Activated CD4-positive, alpha-beta T cell treated with anti-CD3 and anti-CD28 coated beads, Interleukin-2, amount 10 ng/mL, durations not matched to agents 24 days and 14 days (primary cell): ENCODE data around the gene PACS2. TPM values are rescaled to one million over a fixed set of nuclear protein-coding genes. Genes with fewer than 3 reads are reported as not detected.
A peak's percentile ranks its signal among the peaks of the same experiment; 100 is the strongest.

Experiments
- DNase-seq: peaks from one replicate; pipeline ENCODE4 v3.0.0; 2022
- H3K27ac Mint-ChIP-seq: one replicate; pipeline ENCODE4 v1.8.0; 2022; ENCODE audit warnings: mild to moderate bottlenecking, mixed read lengths
- H3K27me3 Mint-ChIP-seq: one replicate; pipeline ENCODE4 v1.8.0; 2022; ENCODE audit warnings: mixed read lengths
- H3K36me3 Mint-ChIP-seq: one replicate; pipeline ENCODE4 v1.8.0; 2022; ENCODE audit warnings: low read depth, mild to moderate bottlenecking, mixed read lengths
- H3K4me1 Mint-ChIP-seq: one replicate; pipeline ENCODE4 v1.8.0; 2021; ENCODE audit warnings: mixed read lengths
- H3K4me3 Mint-ChIP-seq: one replicate; pipeline ENCODE4 v1.8.0; 2022; ENCODE audit warnings: mild to moderate bottlenecking, moderate library complexity, mixed read lengths
- H3K9me3 Mint-ChIP-seq: one replicate; pipeline ENCODE4 v1.8.0; 2021; ENCODE audit warnings: mixed read lengths
- intact Hi-C: fragments of 100-400 bp; cut with micrococcal nuclease; formaldehyde crosslinking; loops from one replicate; pipeline ENCODE4 v1.15.1; 2023
- total RNA-seq: library from RNA; stranded (reverse); gene quantifications from 2 replicates; pipeline ENCODE4 v1.2.3, GENCODE V29; 2022

The PACS2 gene
- total RNA-seq, 1 donor from 2014 or later = 33.9 TPM

DNA sequence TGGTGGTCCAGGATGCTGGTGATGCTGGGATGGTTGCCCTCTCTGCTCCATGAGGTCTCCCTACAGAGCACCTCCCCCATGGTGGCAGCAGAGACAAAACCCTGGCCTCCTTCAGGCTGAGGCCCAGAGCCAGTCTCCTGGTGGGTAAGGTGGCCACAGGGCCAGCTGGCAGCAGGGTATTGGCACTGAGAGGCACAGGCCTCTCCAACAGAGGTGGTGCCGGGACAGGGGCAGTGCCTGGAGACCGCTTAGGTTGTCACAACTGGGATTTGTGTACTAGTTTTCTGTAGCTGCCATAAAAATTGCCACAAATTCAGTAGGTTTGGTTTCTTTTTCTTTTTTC, 99.0 kb downstream of the PACS2 start:
- intact Hi-C loops = no loop called here
- peaks cover 29% of the 10 kb centered on the region for H3K27me3 Mint-ChIP-seq

GRCh38 chr14:105414456-105415371, 100.2 kb downstream of the PACS2 start:
- Mint-ChIP-seq H3K27me3 (peaks cover 22% of the 10 kb centered on the region), H3K36me3 (peaks cover 3% of the 10 kb centered on the region), H3K4me3 (peak overlapping the region; percentile 68), H3K27ac (peak overlapping the region; percentile 48), H3K4me1 (peaks cover 10% of the 10 kb centered on the region), H3K9me3 (no peaks in the 10 kb centered on the region)
- intact Hi-C loops = loop anchor here (1.0 to 5.0 kb wide), 4 partner anchors 10 to 427 kb away; partner anchors contain the start of genes CLBA1 and TEX22
- peak; percentile 91 for DNase-seq

More for the DNA sequence above, 99.0 kb downstream of the PACS2 start:
- Mint-ChIP-seq H3K4me3 (no peak overlapping the region), H3K36me3 (peaks cover 3% of the 10 kb centered on the region), H3K27ac (no peak overlapping the region), H3K9me3 (no peaks in the 10 kb centered on the region), H3K4me1 (peaks cover 6% of the 10 kb centered on the region)
- no peak for DNase-seq

- DNase-seq = no peak
- H3K4me1 Mint-ChIP-seq = peaks cover 11% of the 10 kb centered on the region
- H3K36me3 Mint-ChIP-seq = peaks cover under 1% of the 10 kb centered on the region
- intact Hi-C loops = loop anchor here (1.0 to 5.0 kb wide), 4 partner anchors 11 to 428 kb away; partner anchors contain the start of genes CLBA1 and TEX22
- no peak overlapping the region for H3K27ac Mint-ChIP-seq
- H3K27me3 Mint-ChIP-seq = peaks cover 12% of the 10 kb centered on the region
- no peaks in the 10 kb centered on the region for H3K9me3 Mint-ChIP-seq
- peak overlapping the region; percentile 68 for H3K4me3 Mint-ChIP-seq
These were observed 101.2 kb downstream of the PACS2 start for GRCh38 chr14:105415481-105416428.

- peaks cover 5% of the 10 kb centered on the region for H3K36me3 Mint-ChIP-seq
- DNase-seq = no peak
- intact Hi-C loops = loop anchor here (5.0 kb wide), 1 partner anchor 429 kb away; the partner anchor contains the start of gene CLBA1
- H3K27ac Mint-ChIP-seq = no peak overlapping the region
- no peaks in the 10 kb centered on the region for H3K9me3 Mint-ChIP-seq
- peaks cover 14% of the 10 kb centered on the region for H3K4me1 Mint-ChIP-seq
- peak overlapping the region; percentile 18 for H3K4me3 Mint-ChIP-seq
- H3K27me3 Mint-ChIP-seq = peaks cover 7% of the 10 kb centered on the region
These were observed 102.1 kb downstream of the PACS2 start for GRCh38 chr14:105416671-105417070.

- H3K4me1 Mint-ChIP-seq = peaks cover 24% of the 10 kb centered on the region
- H3K27ac Mint-ChIP-seq = no peak overlapping the region
- no peak overlapping the region for H3K4me3 Mint-ChIP-seq
These were observed 103.2 kb downstream of the PACS2 start for GRCh38 chr14:105417690-105418121.

DNA sequence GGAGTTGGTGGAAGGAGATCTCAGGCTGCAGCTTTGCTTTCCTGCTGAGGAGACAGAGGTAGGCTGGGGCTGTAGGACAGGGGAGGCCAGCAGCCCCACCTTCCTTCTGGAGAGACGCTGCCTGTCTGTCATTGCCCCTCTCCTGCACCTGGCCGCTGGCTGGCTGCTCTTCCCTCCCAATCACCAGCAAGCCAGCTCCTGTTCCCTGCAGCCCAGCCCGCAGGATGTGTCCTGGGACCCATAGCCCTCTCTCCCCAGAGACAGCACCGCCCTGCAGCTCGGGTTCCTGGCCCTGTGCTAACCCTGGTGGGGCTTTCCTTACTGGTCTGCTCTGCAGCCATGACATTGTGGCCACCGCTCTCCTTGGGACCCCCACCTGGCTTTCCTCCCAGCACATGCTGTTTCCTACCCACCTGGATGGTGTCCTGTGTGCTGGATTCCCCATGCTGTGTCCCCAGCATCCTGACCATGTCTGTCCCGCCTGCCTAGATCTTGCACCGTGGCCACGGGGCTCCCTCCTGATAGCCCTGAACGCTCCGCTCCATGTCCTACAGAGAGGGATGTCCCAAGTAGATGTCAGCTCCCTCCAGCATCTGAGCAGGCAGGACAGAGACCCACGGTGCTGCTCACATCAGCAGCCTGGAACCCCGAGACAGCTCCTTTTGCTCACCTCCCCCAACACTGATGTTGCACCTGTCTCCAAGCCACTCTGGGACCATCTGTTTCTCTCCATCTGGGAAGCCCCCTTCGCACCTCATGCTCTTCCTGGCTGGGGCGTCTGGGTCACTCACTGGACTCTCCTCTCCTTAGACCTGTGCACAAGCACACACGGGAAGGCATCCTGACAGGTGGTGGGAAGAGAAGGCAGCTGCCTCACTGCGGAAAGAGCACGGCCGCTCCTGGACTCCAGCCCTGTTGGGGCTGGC, 104.0 kb downstream of the PACS2 start:
- Mint-ChIP-seq H3K9me3 (no peaks in the 10 kb centered on the region), H3K4me1 (peaks cover 23% of the 10 kb centered on the region), H3K27ac (peak overlapping the region; percentile 16), H3K4me3 (peak overlapping the region; percentile 72), H3K27me3 (no peaks in the 10 kb centered on the region), H3K36me3 (peaks cover 12% of the 10 kb centered on the region)
- intact Hi-C loops = loop anchor here (2.0 to 5.0 kb wide), 2 partner anchors 72 to 431 kb away; partner anchors contain the start of genes CLBA1 and TEDC1
- DNase-seq = no peak

More at GRCh38 chr14:105417690-105418121, 103.2 kb downstream of the PACS2 start:
- Mint-ChIP-seq H3K36me3 (peaks cover 10% of the 10 kb centered on the region), H3K27me3 (peaks cover 5% of the 10 kb centered on the region), H3K9me3 (no peaks in the 10 kb centered on the region)
- DNase-seq = no peak
- intact Hi-C loops = loop anchor here (2.0 to 5.0 kb wide), 2 partner anchors 73 to 430 kb away; partner anchors contain the start of genes CLBA1 and TEDC1

- Mint-ChIP-seq H3K9me3 (no peaks in the 10 kb centered on the region), H3K36me3 (peaks cover 14% of the 10 kb centered on the region), H3K4me1 (peaks cover 25% of the 10 kb centered on the region), H3K27me3 (no peaks in the 10 kb centered on the region), H3K27ac (peak within 1 kb of the TSS; percentile 92), H3K4me3 (peak within 1 kb of the TSS; percentile 94)
- intact Hi-C loops = loop anchor here (2.0 to 5.0 kb wide), 2 partner anchors 71 to 432 kb away; partner anchors contain the start of genes CLBA1 and TEDC1
- peak; percentile 87 for DNase-seq
These were observed 104.9 kb downstream of the PACS2 start, which contains the start of gene MTA1 for GRCh38 chr14:105419195-105420091. Gene MTA1, plus strand, starts transcription at chr14:105419827. Its CDS starts 209 bp downstream, at chr14:105420036.

DNA sequence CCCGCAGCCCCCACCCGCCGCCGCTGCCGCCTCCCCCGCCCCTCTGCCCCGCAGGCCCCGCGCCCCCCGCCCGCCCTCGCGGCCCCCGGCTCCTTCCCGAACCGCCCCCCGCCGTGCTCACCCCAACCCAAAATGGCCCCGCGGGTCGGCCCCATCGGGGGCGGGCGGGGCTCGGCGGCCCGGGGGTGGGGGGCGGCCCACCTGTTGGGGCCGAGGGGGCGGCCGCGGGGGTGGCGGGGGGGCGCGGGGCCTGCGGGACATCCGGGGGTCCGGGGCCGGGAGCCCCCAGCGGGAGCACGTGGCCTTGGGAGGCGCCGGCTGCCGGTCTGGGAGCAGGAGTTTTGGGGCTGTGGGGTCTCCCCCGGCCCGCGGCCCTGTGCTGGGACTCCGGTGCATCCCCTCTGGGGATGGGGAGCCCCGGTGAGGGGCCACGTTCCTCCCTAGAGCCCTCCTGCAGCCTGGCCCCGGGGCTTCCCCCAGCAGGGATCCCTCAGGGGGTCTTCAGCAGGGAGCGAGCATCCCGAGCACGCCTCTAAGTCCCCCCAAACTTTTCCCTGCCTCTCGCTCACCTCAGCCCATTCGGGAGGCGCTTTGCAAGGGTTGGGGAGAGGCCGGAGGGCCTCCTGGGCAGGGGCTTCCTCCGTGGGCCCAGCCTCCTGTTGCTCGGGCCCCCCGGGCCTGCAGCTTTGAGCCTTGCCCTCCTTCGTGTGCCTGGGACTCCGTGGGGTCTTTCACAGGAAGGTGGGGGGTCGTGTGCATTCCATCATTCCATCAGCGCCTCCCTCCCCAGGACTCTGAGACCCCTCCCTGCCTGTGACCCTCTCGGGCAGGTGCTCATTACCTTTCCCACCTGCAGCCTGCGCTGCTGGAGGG, 105.8 kb downstream of the PACS2 start:
- DNase-seq = peak; percentile 68
- Mint-ChIP-seq H3K4me1 (peaks cover 23% of the 10 kb centered on the region), H3K27ac (peak overlapping the region; percentile 92), H3K27me3 (no peaks in the 10 kb centered on the region), H3K9me3 (no peaks in the 10 kb centered on the region), H3K36me3 (peaks cover 14% of the 10 kb centered on the region), H3K4me3 (peak overlapping the region; percentile 94)
- intact Hi-C loops = no loop called here

GRCh38 chr14:105420974-105421674, 106.6 kb downstream of the PACS2 start:
- Mint-ChIP-seq H3K36me3 (peaks cover 14% of the 10 kb centered on the region), H3K9me3 (no peaks in the 10 kb centered on the region), H3K27ac (peak overlapping the region; percentile 92), H3K4me1 (peaks cover 23% of the 10 kb centered on the region), H3K4me3 (peak overlapping the region; percentile 94), H3K27me3 (no peaks in the 10 kb centered on the region)
- intact Hi-C loops = no loop called here
- DNase-seq = no peak

GRCh38 chr14:105421723-105422615, 107.4 kb downstream of the PACS2 start:
- peak overlapping the region; percentile 65 for H3K27ac Mint-ChIP-seq
- H3K36me3 Mint-ChIP-seq = peaks cover 16% of the 10 kb centered on the region
- H3K9me3 Mint-ChIP-seq = no peaks in the 10 kb centered on the region
- intact Hi-C loops = no loop called here
- peaks cover 23% of the 10 kb centered on the region for H3K4me1 Mint-ChIP-seq
- H3K4me3 Mint-ChIP-seq = peak overlapping the region; percentile 94
- DNase-seq = no peak
- no peaks in the 10 kb centered on the region for H3K27me3 Mint-ChIP-seq
